Measurements from ENCODE around the gene RAB11FIP4. TPM values are rescaled to one million over a fixed set of nuclear protein-coding genes. Genes with fewer than 3 reads are reported as not detected.

RAB11FIP4 gene
- total and polyA plus RNA-seq, 10 of the 15 experiments (the other 5 are each of a cell fraction or from before 2014, with no cell fraction given), result 1.4 to 27.0 (median 17.6) TPM

- DNase-seq (ENCODE audit: low read depth, low spot score), result no peak
- TF ChIP-seq BCLAF1 (IDR thresholded peaks at IDR 0.05) (no peak), IRF5 (IDR thresholded peaks at IDR 0.05; ENCODE audit: borderline replicate concordance) (no peak), PAX8 (IDR thresholded peaks at IDR 0.05) (no peak), PAX5 (IDR thresholded peaks at IDR 0.05; ENCODE audit: borderline replicate concordance, low read depth, low read length) (no peak), MTA3 (IDR thresholded peaks at IDR 0.05; ENCODE audit: borderline replicate concordance, low read length) (no peak), KDM1A (IDR thresholded peaks at IDR 0.05; ENCODE audit: borderline replicate concordance) (no peak), NR2C2 (IDR thresholded peaks at IDR 0.05; ENCODE audit: borderline replicate concordance, control insufficient read depth, insufficient read length, low read depth) (no peak), HDGF (IDR thresholded peaks at IDR 0.05) (no peak), RAD21 (IDR thresholded peaks at IDR 0.05; ENCODE audit: insufficient read depth, low read depth, low read length) (0 out of 2 replicates have a peak, but pooled peaks have one; percentile 3), BCL11A (IDR thresholded peaks at IDR 0.05; ENCODE audit: low read depth, low read length) (0 out of 2 replicates have a peak, but pooled peaks have one; percentile 16), MYC (IDR thresholded peaks at IDR 0.05; ENCODE audit: insufficient read depth, insufficient read length, insufficient replicate concordance, low read length, severe bottlenecking) (no peak), SIN3A (IDR thresholded peaks at IDR 0.05; ENCODE audit: low read depth, low read length) (no peak), IRF3 (IDR thresholded peaks at IDR 0.05) (no peak), MAX (IDR thresholded peaks at IDR 0.05; ENCODE audit: low read depth, low read length) (no peak)
- TF ChIP-seq, protein P1, sequence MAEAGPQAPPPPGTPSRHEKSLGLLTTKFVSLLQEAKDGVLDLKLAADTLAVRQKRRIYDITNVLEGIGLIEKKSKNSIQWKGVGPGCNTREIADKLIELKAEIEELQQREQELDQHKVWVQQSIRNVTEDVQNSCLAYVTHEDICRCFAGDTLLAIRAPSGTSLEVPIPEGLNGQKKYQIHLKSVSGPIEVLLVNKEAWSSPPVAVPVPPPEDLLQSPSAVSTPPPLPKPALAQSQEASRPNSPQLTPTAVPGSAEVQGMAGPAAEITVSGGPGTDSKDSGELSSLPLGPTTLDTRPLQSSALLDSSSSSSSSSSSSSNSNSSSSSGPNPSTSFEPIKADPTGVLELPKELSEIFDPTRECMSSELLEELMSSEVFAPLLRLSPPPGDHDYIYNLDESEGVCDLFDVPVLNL (IDR thresholded peaks at IDR 0.05; ENCODE audit: low read depth, low read length), result no peak
Measured at GRCh38 chr17:31509095-31509804, 117.8 kb downstream of the RAB11FIP4 start.

More at GRCh38 chr17:31509095-31509804, 117.8 kb downstream of the RAB11FIP4 start:
- FAIRE-seq, result no peak
- peaks cover 16% of the 10 kb centered on the region for H3K79me2 ChIP-seq (ENCODE audit: control insufficient read depth, insufficient read depth, low read length)
- in situ Hi-C loops (cut with MboI) (no loop called here), intact Hi-C loops (cut with micrococcal nuclease; ENCODE audit: unreplicated experiment) (no loop called here)
- H3K36me3 ChIP-seq (ENCODE audit: control insufficient read depth in 2 of 2, insufficient read depth in 2 of 2, low read length in 1 of 2), result peaks cover 2 to 3% of the 10 kb centered on the region in 2 experiments; a peak in 2 of 4 replicates
- H3K9ac ChIP-seq (ENCODE audit: control insufficient read depth, insufficient read depth, low read length), result peak overlapping the region; percentile 82
- peaks cover 27% of the 10 kb centered on the region for H3K4me1 ChIP-seq (ENCODE audit: control insufficient read depth, insufficient read depth, low read length)
- WGBS (ENCODE audit: insufficient coverage, insufficient replicate concordance, low lambda C conversion rate, missing lambda C conversion rate), result 18% methylated on average over 13 of the region's 13 CpGs
- peak; percentile 39 for ATAC-seq
- H3K4me2 ChIP-seq (ENCODE audit: control insufficient read depth, insufficient read depth), result peak overlapping the region; percentile 98
- H3K9me3 ChIP-seq (replicated peaks; ENCODE audit: control insufficient read depth, insufficient read depth, low read length), result no peaks in the 10 kb centered on the region
- ChIA-PET POLR2A (interaction anchor here (0.6 to 4.0 kb wide), 6 partner anchors 12 to 569 kb away, joined by 3 to 30 read pairs (median 6); no protein-coding TSS in a partner anchor), RAD21 (ENCODE audit: unreplicated experiment) (interaction anchor here (0.8 to 4.7 kb wide), 10 partner anchors 10 to 333 kb away, joined by 3 to 61 read pairs (median 4); no protein-coding TSS in a partner anchor), CTCF (interaction anchor here (0.6 to 4.0 kb wide), 19 partner anchors 8 to 333 kb away, joined by 3 to 23 read pairs (median 4); no protein-coding TSS in a partner anchor), SMC1A (ENCODE audit: uncharacterized antibody, unreplicated experiment) (interaction anchor here (0.9 to 4.4 kb wide), 11 partner anchors 10 to 348 kb away, joined by 3 to 60 read pairs (median 5); no protein-coding TSS in a partner anchor)
- H3K4me3 ChIP-seq, result peak overlapping the region; percentile 55
- no TSS peak for BruUV-seq (replicated peaks)
- no peaks in the 10 kb centered on the region for H4K20me1 ChIP-seq (ENCODE audit: control insufficient read depth, insufficient read depth)
- H3K27ac ChIP-seq (ENCODE audit: control insufficient read depth, insufficient read depth), result peak overlapping the region; percentile 91
- peak overlapping the region; percentile 62 for H2AFZ ChIP-seq (ENCODE audit: control insufficient read depth, low read depth, low read length)
- no peaks in the 10 kb centered on the region for H3K27me3 ChIP-seq (replicated peaks in 1 of 2; ENCODE audit: control insufficient read depth in 2 of 2, insufficient read depth in 2 of 2, low read length in 1 of 2)
